NCI-H1417 treated with DMSO at 0.1 percent for 48 hours (cell line): Measurements from ENCODE around the gene C11orf24.
"Not testable (repeated sequence)": the region's sequence is repeated elsewhere in the genome, so short reads cannot be mapped to it uniquely, and the experiment has no call there.

Experiments used
- DNase-seq: peaks from one replicate; lab custom pipeline; 2025; lab: John Stamatoyannopoulos, UW

The C11orf24 gene

GRCh38 chr11:68298659-68299516 is 27.1 kb upstream of the C11orf24 start:
- no peak for DNase-seq

DNA sequence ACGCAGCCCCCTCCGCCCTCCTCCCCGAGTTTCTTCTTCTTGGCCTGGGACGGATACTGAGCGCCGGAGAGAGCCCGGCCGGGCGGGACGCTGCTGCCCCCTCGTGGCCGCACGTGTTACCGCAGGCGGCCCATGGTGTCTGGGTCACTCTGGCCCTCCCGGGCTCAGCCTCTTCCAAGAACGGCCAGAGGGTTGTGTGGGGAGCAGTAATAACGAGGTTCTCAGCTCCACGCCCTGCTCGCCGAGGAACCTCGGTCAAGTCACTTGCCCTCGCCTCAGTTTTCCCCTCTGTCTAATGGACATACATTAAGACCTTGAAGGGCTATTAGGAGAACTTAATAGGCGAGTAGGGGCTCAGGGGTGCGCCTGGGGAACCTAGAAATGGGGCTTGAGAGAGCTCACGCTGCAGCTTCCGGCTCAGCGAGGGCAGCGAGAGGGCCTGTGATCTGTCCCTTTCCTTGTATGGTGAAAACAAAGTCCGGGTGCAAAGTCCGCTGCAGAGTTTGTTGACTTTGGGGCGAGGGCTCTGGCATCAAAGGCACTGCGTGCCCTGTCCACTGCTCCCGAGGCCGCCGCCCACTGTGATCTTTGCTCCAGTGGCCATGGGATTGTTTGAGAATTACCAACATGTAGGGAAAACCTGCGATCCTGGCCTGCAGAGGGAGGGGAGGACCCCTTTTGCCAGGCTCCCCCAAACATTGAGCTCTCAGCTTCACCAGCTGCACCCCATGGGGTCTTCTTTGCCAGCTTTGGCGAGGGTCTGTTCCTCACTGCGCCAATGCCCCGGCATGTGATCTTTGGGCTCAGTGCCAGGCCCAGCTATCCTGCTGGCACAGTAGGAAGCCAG is 26.3 kb upstream of the C11orf24 start:
- DNase-seq: no peak

DNA sequence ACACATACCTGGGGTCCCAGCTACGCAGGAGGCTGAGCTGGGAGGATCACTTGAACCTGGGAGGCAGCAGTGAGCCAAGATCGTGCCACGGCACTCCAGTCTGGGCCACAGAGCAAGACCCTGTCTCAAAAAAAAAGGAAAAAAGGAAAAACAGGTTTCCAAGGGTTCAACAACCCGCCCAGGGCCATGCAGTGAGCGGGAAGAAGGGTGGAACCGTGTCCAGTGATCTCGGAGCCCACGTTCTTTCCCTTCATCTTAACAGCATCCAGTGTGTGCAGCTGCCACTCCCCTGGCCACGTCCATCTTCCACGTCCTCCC is 25.7 kb upstream of the C11orf24 start:
- DNase-seq: no peak

GRCh38 chr11:68297052-68297378 is 25.2 kb upstream of the C11orf24 start:
- no peak for DNase-seq

DNA sequence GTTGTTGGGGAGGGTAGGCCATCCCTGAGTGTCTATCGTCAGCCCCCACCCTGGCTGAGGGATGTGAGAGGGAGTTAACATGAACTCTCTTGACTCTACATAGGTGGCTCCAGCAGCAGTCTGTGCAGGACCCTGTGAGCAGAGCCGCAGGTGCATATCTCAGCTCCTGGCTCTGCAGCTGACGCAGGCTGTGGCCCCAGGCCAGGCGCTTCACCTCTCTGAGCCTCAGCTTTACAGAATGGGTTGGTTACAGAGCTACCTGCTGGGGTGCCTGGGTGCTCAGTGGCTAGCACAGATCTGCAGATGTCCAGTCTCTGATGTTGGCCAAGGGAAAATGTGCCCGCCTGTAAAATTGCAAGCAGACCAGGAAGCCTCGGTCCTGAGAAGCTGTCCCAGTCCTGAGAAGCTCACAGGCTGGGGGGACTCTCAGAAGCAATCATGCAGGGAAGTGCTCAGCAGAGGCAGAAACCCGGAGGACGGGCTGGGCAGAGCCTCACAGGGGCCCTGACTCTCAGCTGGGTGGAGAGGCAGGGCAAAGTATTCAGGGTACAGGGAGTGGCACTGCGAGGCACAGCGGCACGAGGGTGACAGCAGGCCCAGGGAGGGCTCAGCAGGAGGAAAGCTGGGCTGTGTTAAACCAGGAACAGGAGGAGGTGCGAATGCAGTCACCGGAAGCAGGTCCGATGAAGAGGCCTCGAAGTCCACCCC is 24.7 kb upstream of the C11orf24 start:
- no peak for DNase-seq

- DNase-seq: no peak
Observed at GRCh38 chr11:68295940-68296339, 24.2 kb upstream of the C11orf24 start.

DNA sequence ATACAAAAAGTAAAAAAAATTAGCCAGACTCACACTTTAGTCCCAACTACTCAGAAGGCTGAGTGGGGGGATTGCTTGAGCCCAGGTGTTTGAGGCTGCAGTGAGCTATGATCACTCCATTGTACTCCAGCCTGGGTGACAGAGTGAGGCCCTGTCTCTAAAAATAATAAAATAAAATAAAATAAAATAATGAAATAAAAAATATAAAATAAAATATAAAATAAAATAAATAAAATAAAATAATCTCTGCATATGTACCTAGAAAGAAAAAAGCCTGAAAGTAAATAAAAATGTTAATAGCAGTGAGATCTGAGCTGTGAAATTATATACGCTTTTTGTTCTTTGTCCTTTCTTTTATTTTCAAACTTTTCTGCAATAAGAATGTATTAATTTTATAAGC is 23.5 kb upstream of the C11orf24 start:
- DNase-seq: no peak

DNA sequence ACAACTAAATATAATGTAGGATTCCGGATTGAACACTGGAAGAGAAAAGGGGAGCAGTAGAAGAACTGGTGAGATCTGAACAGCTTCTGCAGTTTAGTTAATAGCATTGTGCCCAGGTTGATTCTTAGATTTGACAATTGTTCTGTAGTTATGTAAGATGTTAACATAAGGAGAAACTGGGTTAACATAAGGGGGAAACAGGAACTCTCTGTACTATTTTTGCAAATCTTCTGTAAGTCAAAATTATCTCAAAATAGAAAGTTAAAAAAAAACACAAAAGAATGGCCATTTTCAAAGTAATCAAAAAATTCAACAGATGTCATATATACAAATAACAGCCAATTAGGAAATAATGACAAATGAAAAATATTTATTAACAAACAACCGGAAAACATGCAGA is 21.9 kb upstream of the C11orf24 start:
- no peak for DNase-seq

DNA sequence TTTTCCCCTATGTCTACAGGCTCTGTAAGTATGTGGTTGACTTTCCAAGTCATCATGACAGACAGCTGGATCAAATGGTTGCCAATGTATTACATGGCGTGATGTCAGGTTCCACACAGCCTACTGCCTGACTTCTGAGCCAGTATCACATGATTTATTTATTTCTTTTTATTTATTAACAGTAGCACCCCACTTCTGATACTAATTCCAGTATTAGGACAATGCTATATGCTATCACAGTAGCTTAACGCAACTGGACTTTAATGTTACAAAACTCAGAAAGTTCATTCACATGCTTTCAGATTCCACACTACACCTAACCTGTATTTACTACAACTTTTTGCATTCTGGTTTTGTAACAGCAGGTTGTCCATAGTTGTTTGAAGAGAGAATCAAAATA is 17.7 kb upstream of the C11orf24 start:
- no peak for DNase-seq

DNA sequence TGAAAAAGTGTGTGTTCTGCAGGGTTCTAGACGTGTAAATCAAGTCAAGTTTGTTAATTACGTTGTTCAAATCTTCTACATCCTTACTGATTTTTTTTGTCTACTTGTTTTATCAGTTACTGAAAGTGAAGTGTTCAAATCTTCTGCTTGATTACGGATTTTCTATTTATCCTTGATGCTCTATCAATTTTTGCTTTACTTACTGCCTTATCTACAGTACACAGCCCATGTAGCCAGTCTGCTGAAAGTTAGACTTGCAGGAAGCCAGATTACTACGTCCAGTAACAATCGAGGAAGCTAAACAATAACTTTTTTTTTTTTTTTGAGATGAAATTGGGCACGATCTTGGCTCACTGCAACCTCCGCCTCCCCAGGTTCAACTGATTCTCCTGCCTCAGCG is 15.6 kb upstream of the C11orf24 start:
- no peak for DNase-seq

GRCh38 chr11:68284588-68284987 is 12.8 kb upstream of the C11orf24 start:
- DNase-seq: not testable (repeated sequence)

GRCh38 chr11:68282861-68283230 is 11.1 kb upstream of the C11orf24 start:
- no peak for DNase-seq

DNA sequence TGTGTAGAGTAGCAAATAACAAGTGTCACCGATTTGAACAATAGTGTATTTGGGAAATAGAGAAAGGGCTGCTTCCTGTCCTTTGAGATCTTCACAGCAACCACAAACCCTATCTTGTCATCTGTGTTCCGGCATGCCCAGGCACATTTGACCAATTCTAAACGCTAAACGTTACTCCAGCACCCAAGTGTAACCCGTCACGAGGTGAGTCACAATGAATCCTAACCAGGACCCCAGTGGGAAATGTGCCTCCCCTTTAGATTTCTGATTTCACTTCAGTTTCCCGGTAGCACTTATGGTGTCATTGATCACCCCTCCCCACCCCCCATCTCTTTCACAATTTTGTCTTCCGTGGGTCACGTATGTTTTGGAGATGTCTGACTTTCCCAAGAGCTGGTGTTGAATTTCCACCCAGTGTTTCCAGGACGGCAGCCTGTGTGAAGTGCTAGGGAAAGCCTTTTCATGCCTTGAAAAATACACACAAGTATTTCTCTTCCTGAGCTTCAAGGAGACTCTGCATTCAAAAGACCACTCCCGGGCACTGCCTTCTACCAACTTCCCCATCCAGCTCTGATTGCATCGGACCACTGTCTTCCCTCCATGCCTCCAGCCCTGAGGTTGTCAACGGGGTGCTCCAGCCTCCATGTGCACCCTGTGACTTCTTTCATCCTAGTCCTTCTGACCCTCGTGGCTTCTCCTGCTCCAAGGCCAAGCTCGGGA is 10.5 kb upstream of the C11orf24 start:
- no peak for DNase-seq

- no peak for DNase-seq
Observed at GRCh38 chr11:68279676-68280075, 7.9 kb upstream of the C11orf24 start.

DNA sequence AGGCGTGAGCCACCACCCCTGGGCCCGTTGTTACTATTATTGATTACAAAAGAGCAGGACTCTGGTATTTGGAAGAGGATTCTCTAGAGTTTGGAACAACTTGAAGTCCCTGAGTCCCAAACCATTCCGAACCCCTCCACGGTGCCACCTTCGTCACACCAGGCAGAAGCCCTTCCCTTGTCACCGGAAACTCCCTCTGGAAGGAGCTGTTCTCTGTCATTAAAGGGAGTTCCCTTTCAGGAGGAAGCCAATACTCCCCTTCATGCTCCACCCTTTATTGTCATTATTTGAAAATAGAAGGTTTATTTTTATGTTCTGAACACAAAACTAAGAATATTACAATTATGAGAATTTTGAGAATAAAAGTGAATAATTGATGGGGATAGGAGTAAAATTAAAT is 5.1 kb upstream of the C11orf24 start:
- DNase-seq: no peak

- no peak for DNase-seq
Observed at GRCh38 chr11:68275721-68276507, 4.1 kb upstream of the C11orf24 start.

DNA sequence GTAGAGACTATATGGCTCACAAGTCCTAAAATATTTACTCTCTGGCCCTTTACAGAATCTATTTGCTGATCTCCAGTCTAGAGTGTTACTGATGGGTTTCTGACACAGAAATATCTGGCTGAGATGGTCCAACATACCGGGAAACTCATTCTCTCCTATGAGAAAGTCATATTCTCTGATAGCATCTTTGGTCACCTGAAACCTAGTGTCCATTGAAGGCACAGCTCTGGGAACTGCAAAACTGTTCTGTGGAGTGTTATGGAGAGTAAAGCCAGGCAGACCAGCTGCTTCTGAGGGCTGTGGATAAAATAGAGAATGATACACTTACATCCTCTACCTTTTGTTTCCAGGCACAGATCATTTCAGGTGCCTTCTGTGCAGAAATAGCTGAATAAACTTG is 2.5 kb upstream of the C11orf24 start:
- no peak for DNase-seq

DNA sequence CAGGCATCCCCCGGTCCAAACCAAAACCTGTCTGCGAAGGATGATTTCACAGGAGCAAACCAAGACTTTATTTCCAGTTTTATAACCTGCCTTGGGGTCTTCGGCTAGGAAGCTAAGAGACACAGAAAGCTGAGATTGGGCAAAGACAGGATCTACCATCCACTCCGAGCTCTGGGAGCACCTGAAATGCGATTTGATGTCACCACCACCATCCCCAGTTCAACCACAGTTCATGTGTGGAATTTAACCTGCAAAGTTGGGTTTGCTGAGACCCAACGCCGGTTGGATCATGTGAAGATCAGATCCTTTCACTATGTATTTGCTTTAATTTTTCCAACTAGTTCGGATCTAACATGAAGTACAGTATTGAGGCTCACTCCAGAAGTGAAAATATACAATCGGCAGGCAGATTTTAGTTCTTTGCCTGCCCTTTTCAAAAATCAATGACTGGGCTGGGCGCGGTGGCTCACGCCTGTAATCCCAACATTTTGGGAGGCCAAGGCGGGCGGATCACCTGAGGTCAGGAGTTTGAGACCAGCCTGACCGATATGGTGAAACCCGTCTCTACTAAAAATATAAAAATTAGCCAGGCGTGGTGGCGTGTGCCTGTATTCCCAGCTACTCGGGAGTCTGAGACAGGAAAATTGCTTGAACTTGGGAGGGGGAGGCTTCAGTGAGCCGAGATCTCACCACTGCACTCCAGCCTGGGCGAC is 1.4 kb upstream of the C11orf24 start:
- no peak for DNase-seq

DNA sequence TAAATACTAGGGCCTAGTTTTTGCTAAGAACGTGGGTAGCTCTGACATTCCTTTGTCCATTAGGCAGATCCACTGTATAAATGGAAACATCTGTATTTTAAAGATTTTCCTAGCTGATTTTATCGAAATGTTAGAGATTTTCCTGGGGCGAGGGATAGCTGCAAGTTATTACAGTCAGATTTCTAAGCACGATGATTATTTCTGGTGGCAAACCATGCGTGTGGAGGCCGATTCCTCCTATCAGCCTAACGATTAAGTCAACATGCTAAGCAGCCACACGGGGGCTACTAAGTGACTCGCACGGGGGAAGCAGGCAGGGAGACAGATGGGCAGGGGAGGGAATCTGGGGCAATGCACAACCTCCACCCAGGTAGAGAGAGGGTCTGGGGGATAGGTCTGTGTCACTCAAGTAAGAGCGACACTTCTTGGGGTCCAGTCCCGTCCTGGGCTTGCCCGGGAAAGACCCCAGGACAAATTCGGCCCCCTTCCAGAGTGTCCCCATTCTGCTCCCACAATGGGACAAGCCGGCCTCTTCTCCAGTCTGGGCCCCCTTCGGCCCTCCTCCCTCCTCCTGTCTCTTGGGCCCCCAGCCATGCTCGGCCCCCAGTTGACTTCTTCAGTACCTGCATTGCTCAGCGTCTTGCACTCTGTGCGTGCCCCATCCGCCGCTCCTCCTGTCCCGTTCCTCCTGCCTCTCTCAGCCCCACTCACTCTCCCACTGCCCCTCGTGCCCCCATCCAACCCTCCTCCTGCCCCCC is 571 bp downstream of the C11orf24 start:
- no peak for DNase-seq
